ENCODE measurements around the gene REEP5. TPM values are rescaled to one million over a fixed set of nuclear protein-coding genes. Genes with fewer than 3 reads are reported as not detected.

The REEP5 gene
- total and polyA plus RNA-seq, 2 of the 4 experiments (the other 2 are of a cell fraction): 49.3 to 82.0 TPM

GRCh38 chr5:112860929-112861637 is 60.9 kb downstream of the REEP5 start, which contains the start of gene SRP19:
Gene SRP19 (plus strand): TSS chr5:112861287. CDS start chr5:112861377, 90 bp downstream.
- Histone ChIP-seq H3K9ac (ENCODE audit: low read depth, low read length) (peak within 1 kb of the TSS; percentile 93), H2AK9ac (replicated peaks; ENCODE audit: low read depth, low read length, poor library complexity) (peak within 1 kb of the TSS; percentile 68), H2BK15ac (ENCODE audit: low read depth, low read length) (peak within 1 kb of the TSS; percentile 52; the same call in 1 of the 3 replicates), H2AFZ (replicated peaks; ENCODE audit: low read length, poor library complexity) (peak within 1 kb of the TSS; percentile 100), H2AK5ac (ENCODE audit: low read depth, low read length) (peak within 1 kb of the TSS; percentile 53), H3K9me3 (ENCODE audit: control insufficient read depth, insufficient read depth, low read length) (no peaks in the 10 kb centered on the region), H3K56ac (ENCODE audit: extremely low read depth, insufficient read depth, low read length) (peak within 1 kb of the TSS; percentile 88), H3K36me3 (ENCODE audit: control insufficient read depth, insufficient read depth, low read length) (peaks cover 8% of the 10 kb centered on the region), H3K4ac (ENCODE audit: low read depth, low read length) (peak within 1 kb of the TSS; percentile 99), H3K27me3 (ENCODE audit: control insufficient read depth, insufficient read depth, low read length) (no peaks in the 10 kb centered on the region), H4K20me1 (ENCODE audit: insufficient read depth, low read length) (peaks cover 21% of the 10 kb centered on the region; the same call in 1 of the 2 replicates), H4K91ac (ENCODE audit: insufficient read depth, low read depth, low read length) (peak within 1 kb of the TSS; percentile 95), H3K18ac (ENCODE audit: low read depth, low read length) (peak within 1 kb of the TSS; percentile 95), H4K5ac (ENCODE audit: low read depth, low read length) (peak within 1 kb of the TSS; percentile 100), H3K4me1 (ENCODE audit: control insufficient read depth, insufficient read depth, low read length) (peaks cover 2% of the 10 kb centered on the region; the same call in 1 of the 2 replicates), H3K4me2 (ENCODE audit: low read depth, low read length) (peak within 1 kb of the TSS; percentile 97), H3K79me1 (ENCODE audit: low read depth in 1 of 2, low read length in 2 of 2) (peaks cover 12 to 36% of the 10 kb centered on the region in 2 experiments), H4K8ac (ENCODE audit: low read depth in 2 of 2, low read length in 2 of 2) (peak within 1 kb of the TSS; percentile 98), H3K9me1 (ENCODE audit: insufficient read depth, low read length) (peaks cover 5% of the 10 kb centered on the region; the same call in 1 of the 2 replicates), H3K27ac (ENCODE audit: insufficient read depth, low read length) (peak within 1 kb of the TSS; percentile 78), H3K14ac (replicated peaks; ENCODE audit: low read depth, low read length) (peak within 1 kb of the TSS; percentile 100), H2BK120ac (ENCODE audit: low read depth, low read length) (peak within 1 kb of the TSS; percentile 88), H3K4me3 (ENCODE audit: insufficient read depth, low read depth, low read length) (peak within 1 kb of the TSS; percentile 91), H2BK20ac (ENCODE audit: low read depth, low read length) (peak within 1 kb of the TSS; percentile 41), H3K23ac (ENCODE audit: low read depth, low read length) (peak within 1 kb of the TSS; percentile 83), H2BK5ac (ENCODE audit: low read depth, low read length, poor library complexity, severe bottlenecking) (peak within 1 kb of the TSS; percentile 88)
- intact Hi-C loops (cut with micrococcal nuclease): no loop called here
- dilution Hi-C loops (cut with HindIII; ENCODE audit: low sequenced_read_pairs, unreplicated experiment): no loop called here
- TF ChIP-seq MXI1 (IDR thresholded peaks at IDR 0.05; ENCODE audit: borderline replicate concordance, low read depth, low read length) (peak; percentile 91; the same call in 1 of the 2 replicates), POLR2A (IDR thresholded peaks at IDR 0.05; ENCODE audit: low read depth, low read length) (peak; percentile 85), RCOR1 (IDR thresholded peaks at IDR 0.05; ENCODE audit: insufficient replicate concordance, low read length) (peak; percentile 87), CHD1 (IDR thresholded peaks at IDR 0.05; ENCODE audit: low read depth, low read length) (peak; percentile 95), USF2 (IDR thresholded peaks at IDR 0.05; ENCODE audit: low read depth, low read length) (peak; percentile 58), RAD21 (IDR thresholded peaks at IDR 0.05; ENCODE audit: low read length) (no peak), MAZ (IDR thresholded peaks at IDR 0.05; ENCODE audit: borderline replicate concordance, low read depth, low read length) (peak; percentile 56), BHLHE40 (IDR thresholded peaks at IDR 0.05; ENCODE audit: low read depth, low read length) (no peak)
- ChIA-PET CTCF (interaction anchor here (0.6 to 2.0 kb wide), 2 partner anchors 13 to 310 kb away, joined by 3 to 8 read pairs; no protein-coding TSS in a partner anchor), POLR2A (ENCODE audit: unreplicated experiment) (no interaction called here)
- in situ Hi-C loops (cut with MboI; ENCODE audit: low sequenced_read_pairs): no loop called here
- TSS peak; percentile 59 for BruUV-seq (replicated peaks)
- peak; percentile 92 for ATAC-seq (ENCODE audit: low read depth)
- peak; percentile 98 for DNase-seq
- 0% methylated on average over 14 of the region's 47 CpGs; no CpG with 5 or more reads in 1 of the 2 experiments for WGBS, 2 experiments (ENCODE audit: extremely low coverage in 2 of 2, insufficient read length in 1 of 2)
